CD8-positive, alpha-beta memory T cell (primary cell): ENCODE measurements around the gene PPP1R13B. TPM values are rescaled to one million over a fixed set of nuclear protein-coding genes. Genes with fewer than 3 reads are reported as not detected.

Source experiments
- CTCF ChIA-PET: fragments of 350-600 bp; sonication (Branson Sonifier 250); formaldehyde crosslinking; loops from one replicate; lab custom pipeline; 2021; ENCODE audit warnings: antibody characterized with exemption; lab: Charles Lee
- POLR2A ChIA-PET: fragments of 350-600 bp; sonication (Branson Sonifier 250); formaldehyde crosslinking; loops from one replicate; lab custom pipeline; 2021; ENCODE audit warnings: antibody characterized with exemption; lab: Charles Lee
- DNase-seq, 5 donors: peaks; one replicate each; pipeline versions ENCODE4 v3.0.0 to v3.0.0-alpha.2; 2020 to 2022; ENCODE audit warnings: mixed read lengths in 1 of 5
- H3K27ac ChIP-seq: one replicate; pipeline ENCODE4 v1.7.0; 2013; ENCODE audit warnings: low read depth, mild to moderate bottlenecking, low read length, moderate library complexity
- H3K27me3 ChIP-seq: 2 replicates; pipeline ENCODE4 v1.7.0; 2013; ENCODE audit warnings: low read length, mild to moderate bottlenecking; ENCODE audit not compliant: insufficient read depth, poor library complexity, severe bottlenecking
- H3K36me3 ChIP-seq: 2 replicates; pipeline ENCODE4 v1.7.0; 2013; ENCODE audit warnings: mild to moderate bottlenecking, low read length, moderate library complexity; ENCODE audit not compliant: insufficient read depth
- H3K4me1 ChIP-seq: 2 replicates; pipeline ENCODE4 v1.7.0; 2013; ENCODE audit warnings: mild to moderate bottlenecking, low read length, moderate library complexity; ENCODE audit not compliant: insufficient read depth
- H3K4me3 ChIP-seq: 2 replicates; pipeline ENCODE4 v1.7.0; 2013; ENCODE audit warnings: mild to moderate bottlenecking, low read length
- H3K9me3 ChIP-seq: 2 replicates; pipeline ENCODE4 v1.7.0; 2013; ENCODE audit warnings: mild to moderate bottlenecking, low read length
- H3K27ac Mint-ChIP-seq, 8 donors: one replicate each; pipeline ENCODE4 v1.8.0; 2020 to 2021; ENCODE audit warnings: mixed read lengths in 8 of 8, mild to moderate bottlenecking in 6 of 8, inconsistent platforms in 3 of 8, moderate library complexity in 3 of 8
- H3K27me3 Mint-ChIP-seq, 2 donors: one replicate each; pipeline ENCODE4 v1.8.0; 2020 to 2021; ENCODE audit warnings: mixed read lengths in 2 of 2, mild to moderate bottlenecking in 1 of 2, moderate library complexity in 1 of 2
- H3K36me3 Mint-ChIP-seq, 3 donors: one replicate each; pipeline ENCODE4 v1.8.0; 2020 to 2021; ENCODE audit warnings: mixed read lengths in 3 of 3, inconsistent platforms in 1 of 3, mild to moderate bottlenecking in 1 of 3
- H3K4me1 Mint-ChIP-seq, 3 donors: one replicate each; pipeline ENCODE4 v1.8.0; 2020 to 2021; ENCODE audit warnings: mixed read lengths in 3 of 3, inconsistent platforms in 1 of 3, mild to moderate bottlenecking in 1 of 3
- H3K4me3 Mint-ChIP-seq, 7 donors: one replicate each; pipeline ENCODE4 v1.8.0; 2020 to 2021; ENCODE audit warnings: mixed read lengths in 7 of 7, mild to moderate bottlenecking in 6 of 7, moderate library complexity in 4 of 7, inconsistent platforms in 2 of 7
- H3K9me3 Mint-ChIP-seq, 5 donors: one replicate each; pipeline ENCODE4 v1.8.0; 2020 to 2022; ENCODE audit warnings: mixed read lengths in 5 of 5, mild to moderate bottlenecking in 3 of 5, moderate library complexity in 2 of 5, inconsistent platforms in 1 of 5
- polyA plus RNA-seq: library from polyadenylated mRNA; unstranded; fragments of 300-500 nt; fragmentation: Illumina TruSeq; gene quantifications from one replicate; pipeline ENCODE4 v1.2.3, GENCODE V29; 2021
- total RNA-seq, 2 experiments: library from RNA; stranded (reverse); gene quantifications; one replicate each; pipeline ENCODE4 v1.2.3, GENCODE V29; 2021

Gene PPP1R13B
- total and polyA plus RNA-seq, 3 experiments from 2014 or later = 10.4 to 14.4 (median 14.0) TPM

- DNase-seq = peak in 1 of 5 donors; percentile 31
- Histone ChIP-seq H3K27ac (no peak overlapping the region), H3K36me3 (no peaks in the 10 kb centered on the region), H3K4me3 (no peak overlapping the region), H3K4me1 (no peaks in the 10 kb centered on the region), H3K27me3 (no peaks in the 10 kb centered on the region), H3K9me3 (no peaks in the 10 kb centered on the region)
- Mint-ChIP-seq H3K27me3 (no peaks in the 10 kb centered on the region), H3K4me1 (no peaks in the 10 kb centered on the region), H3K4me3 (no peak overlapping the region), H3K36me3 (peaks cover 3 to 81% (median 20%) of the 10 kb centered on the region in 3 donors), H3K9me3 (no peaks in the 10 kb centered on the region), H3K27ac (peak overlapping the region in 1 of 8 donors; percentile 23)
- CTCF ChIA-PET = interaction anchor here (1.1 kb wide), 1 partner anchor 12 kb away, joined by 3 read pairs; no protein-coding TSS in a partner anchor
- POLR2A ChIA-PET = no interaction called here
These were observed 111.4 kb downstream of the PPP1R13B start for GRCh38 chr14:103735815-103736545.

- H3K27ac Mint-ChIP-seq = no peak overlapping the region
- H3K4me3 ChIP-seq = no peak overlapping the region
- no peaks in the 10 kb centered on the region for H3K9me3 Mint-ChIP-seq
- no peak overlapping the region for H3K4me3 Mint-ChIP-seq
- ChIA-PET POLR2A (no interaction called here), CTCF (no interaction called here)
- H3K4me1 ChIP-seq = no peaks in the 10 kb centered on the region
- no peak overlapping the region for H3K27ac ChIP-seq
- no peaks in the 10 kb centered on the region for H3K9me3 ChIP-seq
- DNase-seq = peak in 1 of 5 donors; percentile 13
- H3K36me3 ChIP-seq = no peaks in the 10 kb centered on the region
- peaks cover 3 to 75% (median 18%) of the 10 kb centered on the region in 3 donors for H3K36me3 Mint-ChIP-seq
- H3K27me3 Mint-ChIP-seq = no peaks in the 10 kb centered on the region
- H3K27me3 ChIP-seq = no peaks in the 10 kb centered on the region
- no peaks in the 10 kb centered on the region for H3K4me1 Mint-ChIP-seq
These were observed 111.9 kb downstream of the PPP1R13B start for GRCh38 chr14:103735439-103735814.

GRCh38 chr14:103735022-103735421 is 112.4 kb downstream of the PPP1R13B start:
- H3K36me3 ChIP-seq = no peaks in the 10 kb centered on the region
- CTCF ChIA-PET = no interaction called here

GRCh38 chr14:103734081-103734888 is 113.1 kb downstream of the PPP1R13B start:
- no peaks in the 10 kb centered on the region for H3K9me3 ChIP-seq
- ChIA-PET POLR2A (no interaction called here), CTCF (no interaction called here)
- Mint-ChIP-seq H3K4me3 (no peak overlapping the region), H3K27ac (no peak overlapping the region), H3K36me3 (peaks cover 0 to 74% (median 20%) of the 10 kb centered on the region in 3 donors), H3K9me3 (no peaks in the 10 kb centered on the region), H3K27me3 (no peaks in the 10 kb centered on the region), H3K4me1 (no peaks in the 10 kb centered on the region)
- no peak overlapping the region for H3K4me3 ChIP-seq
- H3K27ac ChIP-seq = no peak overlapping the region
- H3K36me3 ChIP-seq = peaks cover 4% of the 10 kb centered on the region
- DNase-seq = peak in 1 of 5 donors; percentile 44
- no peaks in the 10 kb centered on the region for H3K4me1 ChIP-seq
- H3K27me3 ChIP-seq = no peaks in the 10 kb centered on the region

More at GRCh38 chr14:103735022-103735421, 112.4 kb downstream of the PPP1R13B start:
- POLR2A ChIA-PET = no interaction called here
- no peak overlapping the region for H3K4me3 Mint-ChIP-seq
- H3K36me3 Mint-ChIP-seq = peaks cover 3 to 75% (median 17%) of the 10 kb centered on the region in 3 donors
- H3K27ac ChIP-seq = no peak overlapping the region
- no peaks in the 10 kb centered on the region for H3K27me3 ChIP-seq
- H3K9me3 Mint-ChIP-seq = no peaks in the 10 kb centered on the region
- no peak overlapping the region for H3K27ac Mint-ChIP-seq
- no peaks in the 10 kb centered on the region for H3K27me3 Mint-ChIP-seq
- H3K4me3 ChIP-seq = no peak overlapping the region
- DNase-seq = peak in 1 of 5 donors; percentile 36
- no peaks in the 10 kb centered on the region for H3K4me1 ChIP-seq
- no peaks in the 10 kb centered on the region for H3K9me3 ChIP-seq
- no peaks in the 10 kb centered on the region for H3K4me1 Mint-ChIP-seq

- Histone ChIP-seq H3K9me3 (no peaks in the 10 kb centered on the region), H3K27ac (no peak overlapping the region), H3K4me1 (no peaks in the 10 kb centered on the region), H3K36me3 (peaks cover 10% of the 10 kb centered on the region), H3K27me3 (no peaks in the 10 kb centered on the region), H3K4me3 (no peak overlapping the region)
- Mint-ChIP-seq H3K4me1 (no peaks in the 10 kb centered on the region), H3K36me3 (peaks cover 0 to 74% (median 20%) of the 10 kb centered on the region in 3 donors), H3K27ac (peak overlapping the region in 1 of 8 donors; percentile 44), H3K9me3 (no peaks in the 10 kb centered on the region), H3K4me3 (no peak overlapping the region), H3K27me3 (no peaks in the 10 kb centered on the region)
- DNase-seq = peak in 1 of 5 donors; percentile 33
- POLR2A ChIA-PET = no interaction called here
- CTCF ChIA-PET = no interaction called here
These were observed 113.7 kb downstream of the PPP1R13B start for GRCh38 chr14:103733651-103734050.

- no peaks in the 10 kb centered on the region for H3K27me3 ChIP-seq
- peaks cover 11% of the 10 kb centered on the region for H3K36me3 ChIP-seq
- H3K9me3 ChIP-seq = no peaks in the 10 kb centered on the region
- POLR2A ChIA-PET = no interaction called here
- Mint-ChIP-seq H3K4me3 (no peak overlapping the region), H3K27ac (peak overlapping the region in 4 of 8 donors; percentile 42 to 83 (median 55)), H3K36me3 (peaks cover 0 to 72% (median 16%) of the 10 kb centered on the region in 3 donors), H3K27me3 (no peaks in the 10 kb centered on the region), H3K4me1 (no peaks in the 10 kb centered on the region), H3K9me3 (no peaks in the 10 kb centered on the region)
- no peak for DNase-seq
- CTCF ChIA-PET = interaction anchor here (1.9 kb wide), 1 partner anchor 13 kb away, joined by 4 read pairs; no protein-coding TSS in a partner anchor
- H3K4me1 ChIP-seq = no peaks in the 10 kb centered on the region
- no peak overlapping the region for H3K4me3 ChIP-seq
- no peak overlapping the region for H3K27ac ChIP-seq
These were observed 114.3 kb downstream of the PPP1R13B start for GRCh38 chr14:103732868-103733620.

GRCh38 chr14:103731916-103732867 is 115.2 kb downstream of the PPP1R13B start:
- Histone ChIP-seq H3K4me1 (no peaks in the 10 kb centered on the region), H3K4me3 (no peak overlapping the region), H3K9me3 (no peaks in the 10 kb centered on the region), H3K27me3 (no peaks in the 10 kb centered on the region), H3K27ac (no peak overlapping the region), H3K36me3 (peaks cover 11% of the 10 kb centered on the region)
- POLR2A ChIA-PET = no interaction called here
- CTCF ChIA-PET = interaction anchor here (0.9 to 1.9 kb wide), 3 partner anchors 14 to 191 kb away, joined by 3 to 4 read pairs (median 4); partner anchors contain the start of gene BAG5
- no peaks in the 10 kb centered on the region for H3K4me1 Mint-ChIP-seq
- H3K4me3 Mint-ChIP-seq = no peak overlapping the region
- H3K27ac Mint-ChIP-seq = peak overlapping the region in 3 of 8 donors; percentile 60 to 74 (median 69)
- no peaks in the 10 kb centered on the region for H3K9me3 Mint-ChIP-seq
- peak in 1 of 5 donors; percentile 43 for DNase-seq
- H3K36me3 Mint-ChIP-seq = peaks cover 0 to 63% (median 10%) of the 10 kb centered on the region in 3 donors
- H3K27me3 Mint-ChIP-seq = no peaks in the 10 kb centered on the region
